ENCODE results near the gene HJV. TPM values are rescaled to one million over a fixed set of nuclear protein-coding genes. Genes with fewer than 3 reads are reported as not detected.

Gene HJV
- total and polyA plus RNA-seq, 2 of the 13 experiments (the other 11 are each of a cell fraction or from before 2014, with no cell fraction given) = 0.18 TPM; not detected in 1

- peak overlapping the region; percentile 42 for H3K4me2 ChIP-seq (ENCODE audit: low read depth, low read length)
- no TSS peak for BruUV-seq (replicated peaks)
- no peak overlapping the region for H3K9ac ChIP-seq (ENCODE audit: insufficient read depth, low read depth, low read length)
- ATAC-seq (peak; percentile 86), FAIRE-seq (peak; percentile 65), DNase-seq (ENCODE audit: low spot score) (peak; percentile 73)
- 27% methylated on average over 4 of the region's 4 CpGs for WGBS (ENCODE audit: low lambda C conversion rate)
- CTCF ChIA-PET (ENCODE audit: low intra/inter-chr PET ratio, low total read pairs) = no interaction called here
- H3K27ac ChIP-seq (ENCODE audit: extremely low read length, insufficient read depth, low read length) = no peak overlapping the region
- H3K4me1 ChIP-seq (ENCODE audit: insufficient read depth, low read length) = peaks cover 27% of the 10 kb centered on the region
- intact Hi-C loops (cut with micrococcal nuclease; ENCODE audit: unreplicated experiment) = no loop called here
- H3K79me2 ChIP-seq (ENCODE audit: insufficient read depth, low read length) = no peaks in the 10 kb centered on the region
- in situ Hi-C loops (cut with HindIII; ENCODE audit: extremely low pct_ligation_motif_present, low pct_unique_long_range_greater_than_20kb) = no loop called here
- H4K20me1 ChIP-seq (ENCODE audit: insufficient read depth, low read length) = no peaks in the 10 kb centered on the region
- H3K27me3 ChIP-seq (ENCODE audit: control insufficient read depth in 1 of 2, insufficient read depth in 2 of 2, low read length in 2 of 2) = no peaks in the 10 kb centered on the region
- no peaks in the 10 kb centered on the region for H3K36me3 ChIP-seq (replicated peaks in 1 of 2; ENCODE audit: control insufficient read depth in 1 of 2, insufficient read depth in 2 of 2, low read length in 2 of 2)
- H2AFZ ChIP-seq (ENCODE audit: low read length) = no peak overlapping the region
- H3K9me3 ChIP-seq (ENCODE audit: low read length) = no peaks in the 10 kb centered on the region
- no peak overlapping the region for H3K4me3 ChIP-seq (replicated peaks in 1 of 3; ENCODE audit: insufficient read depth in 1 of 3, low read depth in 2 of 3, low read length in 3 of 3)
- POLR2A ChIA-PET = interaction anchor here (1.0 to 2.9 kb wide), 7 partner anchors 12 to 93 kb away, joined by 3 to 15 read pairs (median 6); partner anchors contain the start of genes ANKRD34A, POLR3GL and RBM8A
- TF ChIP-seq PATZ1 (CRISPR knock-in tag; IDR thresholded peaks at IDR 0.05) (peak; percentile 80), ZNF335 (CRISPR knock-in tag; IDR thresholded peaks at IDR 0.05) (no peak), NPAS2 (CRISPR knock-in tag; IDR thresholded peaks at IDR 0.05; ENCODE audit: borderline replicate concordance) (no peak), SKI (IDR thresholded peaks at IDR 0.05; ENCODE audit: partially characterized antibody) (no peak), HMGXB4 (CRISPR knock-in tag; IDR thresholded peaks at IDR 0.05; ENCODE audit: borderline replicate concordance in 1 of 2, low read depth in 1 of 2) (no peak), HMG20A (CRISPR knock-in tag; IDR thresholded peaks at IDR 0.05; ENCODE audit: borderline replicate concordance) (peak; percentile 48; the same call in 1 of the 2 replicates), ZGPAT (CRISPR knock-in tag; IDR thresholded peaks at IDR 0.05) (0 out of 2 replicates have a peak, but pooled peaks have one; percentile 40), AFF4 (CRISPR knock-in tag; IDR thresholded peaks at IDR 0.05) (no peak), MTF2 (CRISPR knock-in tag; IDR thresholded peaks at IDR 0.05; ENCODE audit: borderline replicate concordance) (no peak), CREB3 (CRISPR knock-in tag; IDR thresholded peaks at IDR 0.05) (no peak), ZNF563 (CRISPR knock-in tag; IDR thresholded peaks at IDR 0.05) (no peak), NFE2L2 (IDR thresholded peaks at IDR 0.05; ENCODE audit: low read length) (no peak)
These were observed 1.2 kb downstream of the HJV start for GRCh38 chr1:146020058-146021049.
